OCI-LY3 (cell line): ENCODE results near the gene GNAZ.

Experiments
- CTCF ChIP-seq: fragments of 200-600, 300-600 bp; sonication (generic); IDR thresholded peaks from 2 replicates; pipeline ENCODE4 v1.5.1; 2014; ENCODE audit warnings: antibody characterized with exemption, low read length, low read depth
- EZH2phosphoT487 ChIP-seq: fragments of 200-600 bp; shearing (Covaris generic); IDR thresholded peaks from 2 replicates; pipeline ENCODE4 v1.6.1; 2018; ENCODE audit warnings: antibody characterized with exemption, mixed run types, low read depth

DNA sequence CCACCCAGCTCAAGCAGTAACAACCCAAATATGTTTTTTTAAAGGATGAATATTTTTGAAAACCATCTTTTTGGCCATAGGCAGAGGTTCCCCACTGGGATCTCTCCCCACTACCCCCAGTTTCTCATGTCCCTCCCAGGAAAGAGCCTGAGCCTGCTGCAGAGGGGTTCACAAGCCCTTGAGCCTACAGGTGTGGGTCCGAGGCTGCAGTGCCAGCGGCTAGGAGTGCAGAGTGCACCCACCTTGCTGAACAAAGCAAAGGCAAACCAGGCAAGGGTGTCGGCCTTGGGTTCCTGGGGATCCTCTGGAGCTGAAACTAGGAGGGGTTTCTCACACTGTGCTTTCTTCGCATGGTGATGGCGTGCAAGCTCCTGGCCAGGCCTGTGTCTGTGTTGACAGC, 35.0 kb downstream of the GNAZ start:
- TF ChIP-seq CTCF: no peak
- no peak for TF ChIP-seq EZH2phosphoT487
